Glutamatergic neuron (in vitro differentiated cells): Measurements from ENCODE around the gene CAMSAP3. TPM values are rescaled to one million over a fixed set of nuclear protein-coding genes. Genes with fewer than 3 reads are reported as not detected.

Experiments used
- DNase-seq: peaks from one replicate; pipeline ENCODE4 v3.0.0; 2022
- H3K27ac Mint-ChIP-seq: one replicate; pipeline ENCODE4 v1.8.0; 2020; ENCODE audit warnings: mild to moderate bottlenecking, mixed read lengths, inconsistent platforms; ENCODE audit not compliant: unreplicated experiment
- H3K27me3 Mint-ChIP-seq: one replicate; pipeline ENCODE4 v1.8.0; 2020; ENCODE audit warnings: mild to moderate bottlenecking, moderate library complexity, mixed read lengths, inconsistent platforms; ENCODE audit not compliant: unreplicated experiment
- H3K36me3 Mint-ChIP-seq: one replicate; pipeline ENCODE4 v1.8.0; 2020; ENCODE audit warnings: mild to moderate bottlenecking, mixed read lengths, inconsistent platforms; ENCODE audit not compliant: unreplicated experiment
- H3K4me1 Mint-ChIP-seq: one replicate; pipeline ENCODE4 v1.8.0; 2020; ENCODE audit warnings: mild to moderate bottlenecking, low read depth, mixed read lengths, inconsistent platforms; ENCODE audit not compliant: unreplicated experiment
- H3K4me3 Mint-ChIP-seq: one replicate; pipeline ENCODE4 v1.8.0; 2020; ENCODE audit warnings: mild to moderate bottlenecking, mixed read lengths, inconsistent platforms; ENCODE audit not compliant: unreplicated experiment
- H3K9me3 Mint-ChIP-seq: one replicate; pipeline ENCODE4 v1.8.0; 2020; ENCODE audit warnings: mild to moderate bottlenecking, moderate library complexity, mixed read lengths, inconsistent platforms; ENCODE audit not compliant: unreplicated experiment
- CTCF ChIP-seq: fragments of 200-600 bp; sonication (generic); IDR thresholded peaks from one replicate; pipeline ENCODE4 v1.5.0; 2021; ENCODE audit not compliant: partially characterized antibody, unreplicated experiment
- long read RNA-seq: library from polyadenylated mRNA; unstranded; transcript quantifications from one replicate; pipeline ENCODE4 v2.0.0, GENCODE V29; 2020; ENCODE audit not compliant: unreplicated experiment
- total RNA-seq: library from RNA; stranded (reverse); fragmentation: NEBNext Ultra II Directional; extraction: Animal tissue kit (Norgen Biotek cat#: 25700); gene quantifications from one replicate; pipeline ENCODE4 v1.2.1, GENCODE V29; 2021; ENCODE audit not compliant: unreplicated experiment

The CAMSAP3 gene
- total RNA-seq: 47.6 TPM
- long read RNA-seq, partial matches to known transcripts: 4 of 5 reads
- long read RNA-seq, other reads (novel, unspliced or antisense): 1 of 5 reads

GRCh38 chr19:7595466-7596133, at the start of gene CAMSAP3:
Gene CAMSAP3 (plus strand): TSS chr19:7595863. CDS start chr19:7596003, 140 bp downstream.
- H3K36me3 Mint-ChIP-seq: no peaks in the 10 kb centered on the region
- H3K4me3 Mint-ChIP-seq: peak within 1 kb of the TSS; percentile 84
- peak within 1 kb of the TSS; percentile 36 for H3K27ac Mint-ChIP-seq
- H3K9me3 Mint-ChIP-seq: peaks cover 6% of the 10 kb centered on the region
- DNase-seq: peak; percentile 74
- TF ChIP-seq CTCF: no peak
- peaks cover 13% of the 10 kb centered on the region for H3K27me3 Mint-ChIP-seq
- peaks cover 9% of the 10 kb centered on the region for H3K4me1 Mint-ChIP-seq

GRCh38 chr19:7545904-7546303, 49.8 kb upstream of the CAMSAP3 start:
- Mint-ChIP-seq H3K9me3 (peaks cover 4% of the 10 kb centered on the region), H3K4me3 (peak overlapping the region; percentile 39), H3K4me1 (no peaks in the 10 kb centered on the region), H3K27ac (no peak overlapping the region), H3K36me3 (peaks cover 4% of the 10 kb centered on the region), H3K27me3 (peaks cover 3% of the 10 kb centered on the region)
- no peak for TF ChIP-seq CTCF
- no peak for DNase-seq

GRCh38 chr19:7547159-7547558, 48.5 kb upstream of the CAMSAP3 start:
- Mint-ChIP-seq H3K4me3 (no peak overlapping the region), H3K27ac (no peak overlapping the region), H3K36me3 (peaks cover 4% of the 10 kb centered on the region), H3K9me3 (peaks cover 4% of the 10 kb centered on the region), H3K27me3 (peaks cover 6% of the 10 kb centered on the region), H3K4me1 (no peaks in the 10 kb centered on the region)
- DNase-seq: no peak
- no peak for TF ChIP-seq CTCF

- no peak overlapping the region for H3K27ac Mint-ChIP-seq
- no peak for TF ChIP-seq CTCF
- no peaks in the 10 kb centered on the region for H3K4me1 Mint-ChIP-seq
- no peak for DNase-seq
- peaks cover 2% of the 10 kb centered on the region for H3K9me3 Mint-ChIP-seq
- peak overlapping the region; percentile 30 for H3K4me3 Mint-ChIP-seq
- peaks cover 9% of the 10 kb centered on the region for H3K36me3 Mint-ChIP-seq
- peaks cover 11% of the 10 kb centered on the region for H3K27me3 Mint-ChIP-seq
These were observed 46.1 kb upstream of the CAMSAP3 start for GRCh38 chr19:7549429-7550148.
